ENCODE measurements around the gene NXF1. TPM values are rescaled to one million over a fixed set of nuclear protein-coding genes. Genes with fewer than 3 reads are reported as not detected.
A peak's percentile ranks its signal among the peaks of the same experiment; 100 is the strongest.

NXF1 gene
- 47.4 TPM for polyA plus RNA-seq (2013, experiment 1 of 2)
- 44.0 TPM for polyA plus RNA-seq (2013, experiment 2 of 2)

DNA sequence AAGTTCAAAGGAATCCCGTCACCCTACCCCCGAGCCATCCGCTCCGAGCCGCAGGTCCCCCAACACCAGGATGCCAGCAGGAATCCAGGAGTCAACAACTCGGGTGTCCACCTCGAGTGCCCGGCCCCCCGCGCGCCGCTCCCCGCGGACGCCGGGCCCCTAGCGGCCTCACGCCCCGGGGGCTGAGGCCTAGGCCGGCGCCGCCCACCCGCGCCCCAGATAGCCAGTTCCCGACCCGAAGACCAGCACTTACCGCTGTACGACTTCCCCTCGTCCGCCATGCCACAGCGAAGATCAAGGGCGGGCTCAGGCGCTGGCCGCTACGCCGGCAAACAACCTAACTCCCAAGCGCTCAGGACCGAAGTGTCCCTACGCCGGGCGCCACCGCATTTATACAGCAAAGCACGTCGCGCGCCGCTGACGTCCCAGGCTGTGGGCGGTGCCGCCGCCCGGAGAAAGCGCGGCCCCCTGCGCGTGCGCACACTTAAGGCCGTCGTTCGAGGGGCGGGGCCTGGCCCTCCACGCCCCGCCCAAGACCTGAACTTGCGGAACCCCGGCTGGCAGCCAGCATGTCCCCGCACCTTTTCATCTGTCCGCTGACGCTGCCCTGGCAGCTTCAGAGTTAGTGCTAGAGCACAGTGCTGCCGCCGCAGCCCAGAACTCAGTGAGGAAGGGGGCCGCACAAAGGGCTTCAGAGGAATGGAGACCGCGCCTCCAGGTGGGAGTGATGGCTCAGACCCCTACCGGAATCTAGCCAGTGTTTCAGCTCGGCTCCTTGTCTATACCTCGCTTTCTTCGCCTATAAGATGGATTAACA is at the start of gene NXF1:
Gene NXF1 (minus strand): TSS at position 365 of the 817 bp plus-strand sequence. CDS start 84 bp downstream, at position 281.
- Histone ChIP-seq H3K36me3 (ENCODE audit: control insufficient read depth, insufficient read depth, low read length) (peaks cover 48% of the 10 kb centered on the region), H3K27ac (ENCODE audit: low read depth, low read length, severe bottlenecking) (peak within 1 kb of the TSS; percentile 89), H3K4me3 (ENCODE audit: extremely low read depth, insufficient read depth, low read length, poor library complexity, severe bottlenecking) (peak within 1 kb of the TSS; percentile 95), H3K9me3 (ENCODE audit: control insufficient read depth, low read length) (no peaks in the 10 kb centered on the region), H3K4me1 (ENCODE audit: control insufficient read depth, insufficient read depth, low read length, poor library complexity, severe bottlenecking) (peaks cover 19% of the 10 kb centered on the region)
- 0% methylated on average over 56 to 66 of the region's 77 CpGs for WGBS, 2 experiments (ENCODE audit: insufficient coverage in 2 of 2)

DNA sequence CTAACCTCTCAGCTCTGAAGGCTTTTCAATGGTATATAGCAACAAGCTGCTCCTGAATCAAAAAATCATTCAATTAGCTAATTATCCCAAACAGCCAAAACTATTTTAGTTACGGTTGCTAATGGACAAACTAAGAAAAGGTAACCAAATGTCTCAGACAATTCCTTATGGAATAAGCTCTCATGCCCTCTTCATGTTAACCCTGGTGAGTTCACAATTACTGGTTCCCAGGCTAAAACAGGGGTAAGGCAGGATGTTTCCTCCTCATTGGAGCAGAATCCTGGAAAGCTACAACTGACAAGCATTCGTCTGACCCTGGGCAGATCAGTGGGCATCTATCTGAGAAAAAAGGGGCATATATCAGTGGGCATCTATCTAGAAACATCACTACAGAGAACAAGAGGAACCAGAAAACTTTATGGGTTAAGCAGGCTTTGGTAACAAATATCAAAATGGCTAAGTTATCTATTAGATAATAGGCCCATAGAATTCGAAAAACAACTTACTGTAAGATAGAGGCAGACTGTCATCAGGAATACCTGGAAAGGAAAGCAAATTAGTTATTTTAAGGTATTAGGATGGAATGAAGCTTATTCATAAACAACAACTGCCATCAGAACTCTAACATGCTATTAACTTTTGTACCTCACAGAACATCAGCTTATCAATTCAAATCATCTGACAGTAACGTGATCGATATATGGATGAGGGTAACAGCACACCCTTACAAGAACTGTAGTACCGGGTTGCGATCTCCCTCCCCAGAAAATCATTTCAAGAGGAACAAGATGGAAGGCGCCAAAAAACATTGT is 49.0 kb upstream of the NXF1 start:
- WGBS, 2 experiments (ENCODE audit: insufficient coverage in 2 of 2): 0% methylated on average over 2 to 6 of the region's 8 CpGs

DNA sequence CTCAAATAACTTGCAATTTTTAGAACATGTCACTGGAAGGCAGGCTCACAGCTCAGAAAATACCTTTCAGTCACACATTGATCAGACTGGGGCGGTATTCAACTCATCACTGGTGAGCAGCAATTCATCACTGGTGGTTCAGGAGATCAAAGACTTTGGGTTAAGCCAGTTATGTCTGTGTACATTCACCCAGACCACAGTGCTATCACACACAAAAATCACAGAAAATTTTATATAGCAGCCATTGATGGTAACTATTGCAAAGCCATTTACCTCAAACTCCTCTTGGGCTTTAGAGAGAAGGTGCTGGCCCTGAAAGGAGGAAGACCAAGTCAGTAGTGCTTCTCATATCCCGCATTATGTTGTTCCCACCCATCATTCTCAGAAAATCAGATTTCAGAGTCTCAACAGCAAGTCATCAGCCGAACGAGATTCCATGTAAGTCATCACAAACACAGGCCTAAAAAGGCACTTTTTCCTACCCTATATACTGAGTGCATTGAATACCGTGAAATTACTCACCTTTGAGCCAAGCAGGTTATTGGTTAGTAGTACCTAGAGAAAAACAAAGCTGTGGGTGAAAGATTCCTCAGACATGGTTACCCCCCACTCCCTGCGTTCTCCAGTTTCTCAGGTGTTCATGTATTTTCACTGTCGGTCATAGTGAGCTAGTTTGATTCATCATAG is 48.2 kb upstream of the NXF1 start:
- peaks cover 21% of the 10 kb centered on the region for H3K4me1 ChIP-seq (ENCODE audit: control insufficient read depth, insufficient read depth, low read length, poor library complexity, severe bottlenecking)
- WGBS, 2 experiments (ENCODE audit: insufficient coverage in 2 of 2): 51 to 100% methylated on average over 1 to 4 of the region's 7 CpGs

More for the DNA sequence above, 49.0 kb upstream of the NXF1 start:
- Histone ChIP-seq H3K36me3 (ENCODE audit: control insufficient read depth, insufficient read depth, low read length) (peaks cover 42% of the 10 kb centered on the region), H3K9me3 (ENCODE audit: control insufficient read depth, low read length) (no peaks in the 10 kb centered on the region), H3K4me1 (ENCODE audit: control insufficient read depth, insufficient read depth, low read length, poor library complexity, severe bottlenecking) (peaks cover 21% of the 10 kb centered on the region), H3K27ac (ENCODE audit: low read depth, low read length, severe bottlenecking) (peak overlapping the region; percentile 7), H3K4me3 (ENCODE audit: extremely low read depth, insufficient read depth, low read length, poor library complexity, severe bottlenecking) (peak overlapping the region; percentile 92)

DNA sequence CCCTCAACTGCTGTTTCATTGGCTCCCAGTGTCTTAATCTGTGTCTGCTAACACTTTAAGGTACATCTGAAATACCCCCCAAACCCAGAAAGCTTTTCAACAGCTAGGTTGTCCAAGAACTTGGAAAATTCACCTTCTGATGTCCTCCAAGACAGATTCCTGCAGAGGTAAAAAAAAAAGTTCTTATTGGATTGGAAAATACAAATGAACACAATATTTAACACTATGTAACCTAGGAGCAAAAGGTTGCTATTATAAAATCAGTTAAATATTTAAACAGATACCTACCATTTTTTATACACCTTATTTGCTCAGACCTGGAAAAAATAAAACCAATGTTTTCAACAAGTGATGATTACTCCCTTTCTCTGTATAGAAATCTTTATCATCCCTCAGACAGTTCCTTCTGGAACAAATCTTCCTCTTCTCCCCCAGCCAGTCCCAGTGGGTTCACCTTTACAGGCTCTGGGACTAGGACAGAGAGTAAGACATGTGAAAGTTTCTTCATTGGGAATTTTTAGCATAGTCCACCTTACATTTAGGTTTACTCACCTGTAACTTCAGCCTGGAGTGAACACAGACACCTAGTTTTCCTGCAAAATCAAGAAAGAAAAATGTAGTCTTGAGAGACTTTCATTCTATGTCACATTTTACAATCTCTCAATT is 47.4 kb upstream of the NXF1 start:
- H3K27ac ChIP-seq (ENCODE audit: low read depth, low read length, severe bottlenecking): peak overlapping the region; percentile 64
- H3K9me3 ChIP-seq (ENCODE audit: control insufficient read depth, low read length): no peaks in the 10 kb centered on the region
- H3K4me1 ChIP-seq (ENCODE audit: control insufficient read depth, insufficient read depth, low read length, poor library complexity, severe bottlenecking): peaks cover 13% of the 10 kb centered on the region
- H3K36me3 ChIP-seq (ENCODE audit: control insufficient read depth, insufficient read depth, low read length): peaks cover 42% of the 10 kb centered on the region
- H3K4me3 ChIP-seq (ENCODE audit: extremely low read depth, insufficient read depth, low read length, poor library complexity, severe bottlenecking): peak overlapping the region; percentile 92

More for the DNA sequence above, 48.2 kb upstream of the NXF1 start:
- Histone ChIP-seq H3K4me3 (ENCODE audit: extremely low read depth, insufficient read depth, low read length, poor library complexity, severe bottlenecking) (peak overlapping the region; percentile 92), H3K9me3 (ENCODE audit: control insufficient read depth, low read length) (no peaks in the 10 kb centered on the region), H3K27ac (ENCODE audit: low read depth, low read length, severe bottlenecking) (peak overlapping the region; percentile 64), H3K36me3 (ENCODE audit: control insufficient read depth, insufficient read depth, low read length) (peaks cover 42% of the 10 kb centered on the region)

DNA sequence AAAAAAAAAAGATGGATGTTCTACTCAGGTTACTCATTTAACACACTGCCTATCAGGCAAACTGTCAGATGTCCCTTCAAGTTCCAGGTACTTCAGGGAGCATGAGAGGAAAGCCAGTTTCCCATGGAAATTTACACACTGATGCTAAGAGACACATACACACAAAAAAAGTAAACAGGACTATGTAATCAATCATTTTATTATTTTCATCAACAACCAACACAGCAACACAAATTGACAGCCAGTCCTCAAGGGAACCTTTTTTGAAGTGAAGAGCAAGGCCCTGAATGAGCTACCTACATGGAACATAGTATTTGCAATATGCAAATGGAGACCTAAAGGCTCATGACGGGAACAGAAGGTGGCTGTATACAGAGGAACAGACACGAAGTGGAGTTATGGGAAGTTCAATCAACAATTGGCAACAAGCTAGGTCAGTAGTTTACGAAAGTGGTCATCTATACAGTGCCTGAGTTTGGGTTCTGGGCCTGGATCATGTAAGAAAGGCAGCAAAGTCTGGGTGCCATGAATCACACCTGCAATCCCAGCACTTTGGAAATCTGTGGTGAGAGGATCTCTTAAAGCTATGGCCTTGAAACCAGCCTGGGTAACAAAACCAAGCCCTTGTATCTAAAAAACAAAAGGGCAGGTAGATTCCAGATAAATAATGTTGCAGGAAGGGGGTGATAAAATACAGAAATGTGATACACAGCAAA is 46.7 kb upstream of the NXF1 start:
- H3K36me3 ChIP-seq (ENCODE audit: control insufficient read depth, insufficient read depth, low read length): peaks cover 42% of the 10 kb centered on the region
- 60 to 67% methylated on average over 3 of the region's 3 CpGs for WGBS, 2 experiments (ENCODE audit: insufficient coverage in 2 of 2)
- H3K9me3 ChIP-seq (ENCODE audit: control insufficient read depth, low read length): no peaks in the 10 kb centered on the region
- H3K4me1 ChIP-seq (ENCODE audit: control insufficient read depth, insufficient read depth, low read length, poor library complexity, severe bottlenecking): peaks cover 11% of the 10 kb centered on the region
- H3K4me3 ChIP-seq (ENCODE audit: extremely low read depth, insufficient read depth, low read length, poor library complexity, severe bottlenecking): no peak overlapping the region
- peak overlapping the region; percentile 64 for H3K27ac ChIP-seq (ENCODE audit: low read depth, low read length, severe bottlenecking)

DNA sequence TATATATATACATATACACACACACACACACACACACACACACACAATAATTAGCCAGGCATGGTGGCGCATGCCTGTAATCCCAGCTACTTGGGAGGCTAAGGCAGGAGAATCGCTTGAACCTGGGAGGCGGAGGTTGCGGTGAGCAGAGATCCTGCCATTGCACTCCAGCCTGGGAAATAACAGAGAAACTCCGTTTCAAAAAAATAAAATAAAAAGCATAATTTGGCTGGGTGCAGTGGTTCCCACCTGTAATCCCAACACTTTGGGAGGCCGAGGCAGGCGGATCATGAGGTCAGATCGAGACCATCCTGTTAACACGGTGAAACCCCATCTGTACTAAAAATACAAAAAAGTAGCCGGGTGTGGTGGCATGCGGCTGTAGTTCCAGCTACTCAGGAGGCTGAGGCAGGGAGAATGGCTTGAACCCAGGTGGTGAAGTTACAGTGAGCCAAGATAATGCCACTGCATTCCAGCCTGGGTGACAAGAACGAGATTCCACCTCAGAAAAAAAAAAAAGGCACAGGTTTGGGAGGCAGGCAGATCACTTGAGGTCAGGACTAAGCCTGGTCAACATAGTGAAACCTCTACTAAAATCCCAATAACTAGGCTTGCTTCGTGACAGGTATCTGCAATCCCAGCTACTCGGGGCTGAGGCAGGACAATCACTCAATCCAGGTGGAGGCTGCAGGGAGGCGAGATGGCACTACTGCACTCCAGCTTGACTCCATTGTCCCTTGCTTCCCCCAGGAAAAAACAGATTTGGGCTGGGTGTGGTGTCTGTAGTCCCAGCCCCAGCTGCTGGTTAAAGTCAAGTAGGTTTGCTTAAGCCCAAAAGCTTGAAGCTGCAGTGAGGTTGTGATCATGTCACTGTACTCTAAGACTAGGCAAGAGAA is 45.9 kb upstream of the NXF1 start:
- H3K4me3 ChIP-seq (ENCODE audit: extremely low read depth, insufficient read depth, low read length, poor library complexity, severe bottlenecking): no peak overlapping the region
- peaks cover 11% of the 10 kb centered on the region for H3K4me1 ChIP-seq (ENCODE audit: control insufficient read depth, insufficient read depth, low read length, poor library complexity, severe bottlenecking)
- WGBS, 2 experiments (ENCODE audit: insufficient coverage in 2 of 2): 35 to 46% methylated on average over 10 to 15 of the region's 15 CpGs
- no peaks in the 10 kb centered on the region for H3K9me3 ChIP-seq (ENCODE audit: control insufficient read depth, low read length)
- H3K27ac ChIP-seq (ENCODE audit: low read depth, low read length, severe bottlenecking): peak overlapping the region; percentile 64
- H3K36me3 ChIP-seq (ENCODE audit: control insufficient read depth, insufficient read depth, low read length): peaks cover 42% of the 10 kb centered on the region

DNA sequence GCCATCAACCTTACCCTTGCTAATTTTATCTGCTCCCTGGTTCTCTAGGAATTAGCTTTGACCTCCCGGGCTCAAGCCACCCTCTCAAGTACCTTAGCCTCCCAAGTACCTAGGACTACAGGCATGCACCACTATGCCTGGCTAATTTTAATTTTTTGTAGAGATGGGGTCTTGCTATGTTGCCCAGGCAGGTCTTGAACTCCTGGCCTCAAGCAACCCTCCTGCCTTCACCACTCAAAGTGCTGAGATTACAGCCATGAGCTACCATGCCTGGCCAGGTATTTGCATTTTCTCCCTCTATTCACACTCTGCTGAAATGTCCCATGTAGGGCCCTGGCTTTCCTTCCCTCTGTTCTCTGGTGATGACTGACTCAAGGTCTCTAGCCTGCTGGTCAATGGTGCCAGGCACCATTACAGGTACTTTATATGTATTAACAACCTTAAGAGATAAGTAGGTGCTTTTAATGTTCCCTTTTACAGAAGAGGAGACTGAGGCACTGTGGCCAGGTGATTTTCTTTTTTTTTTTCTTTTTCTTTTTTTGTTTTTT is 42.6 kb upstream of the NXF1 start:
- WGBS, 2 experiments (ENCODE audit: insufficient coverage in 2 of 2): 75 to 100% methylated on average over 1 of the region's 1 CpG
- peaks cover 17% of the 10 kb centered on the region for H3K36me3 ChIP-seq (ENCODE audit: control insufficient read depth, insufficient read depth, low read length)

DNA sequence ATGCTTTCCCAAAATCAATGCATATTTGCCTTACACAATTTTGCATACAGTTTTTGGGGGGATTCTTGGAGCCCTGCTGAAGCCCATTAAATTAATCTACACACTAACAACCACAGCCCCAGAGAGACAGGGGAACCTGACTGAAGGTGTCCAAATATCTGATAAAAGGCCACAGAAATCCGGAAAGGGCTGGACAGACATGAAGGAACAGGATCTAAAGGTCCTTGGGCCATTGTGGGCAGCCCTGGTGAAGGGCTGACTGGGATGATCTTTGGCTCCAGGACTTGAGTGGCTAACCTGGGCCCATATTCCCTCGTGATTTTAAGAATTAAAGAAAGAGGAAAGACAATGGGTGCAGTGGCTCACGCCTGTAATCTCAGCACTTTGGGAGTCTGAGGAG is 40.9 kb upstream of the NXF1 start:
- Histone ChIP-seq H3K4me1 (ENCODE audit: control insufficient read depth, insufficient read depth, low read length, poor library complexity, severe bottlenecking) (peaks cover 7% of the 10 kb centered on the region), H3K36me3 (ENCODE audit: control insufficient read depth, insufficient read depth, low read length) (no peaks in the 10 kb centered on the region), H3K9me3 (ENCODE audit: control insufficient read depth, low read length) (no peaks in the 10 kb centered on the region), H3K27ac (ENCODE audit: low read depth, low read length, severe bottlenecking) (no peak overlapping the region), H3K4me3 (ENCODE audit: extremely low read depth, insufficient read depth, low read length, poor library complexity, severe bottlenecking) (no peak overlapping the region)
- 87% methylated on average over 3 of the region's 3 CpGs for WGBS, 2 experiments (ENCODE audit: insufficient coverage in 2 of 2)

More for the DNA sequence above, 42.6 kb upstream of the NXF1 start:
- no peak overlapping the region for H3K27ac ChIP-seq (ENCODE audit: low read depth, low read length, severe bottlenecking)
- H3K4me3 ChIP-seq (ENCODE audit: extremely low read depth, insufficient read depth, low read length, poor library complexity, severe bottlenecking): no peak overlapping the region
- no peaks in the 10 kb centered on the region for H3K9me3 ChIP-seq (ENCODE audit: control insufficient read depth, low read length)
- peaks cover 5% of the 10 kb centered on the region for H3K4me1 ChIP-seq (ENCODE audit: control insufficient read depth, insufficient read depth, low read length, poor library complexity, severe bottlenecking)

DNA sequence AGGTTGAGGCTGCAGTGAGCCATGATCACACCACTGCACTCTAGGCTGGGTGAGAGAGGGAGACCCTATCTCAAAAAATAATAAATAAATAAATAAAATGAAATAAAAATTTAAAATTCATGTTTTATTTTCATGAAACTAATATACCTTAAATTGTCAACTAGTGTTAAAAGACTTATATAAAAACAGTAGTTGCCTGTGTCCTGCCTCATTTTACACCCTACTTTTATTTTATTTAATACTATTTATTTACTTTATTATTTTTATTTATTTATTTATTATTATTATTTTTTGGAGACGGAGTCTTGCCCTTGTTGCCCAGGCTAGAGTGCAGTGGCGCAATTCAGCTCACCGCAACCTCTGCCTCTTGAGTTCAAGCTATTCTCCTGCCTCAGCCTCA is 38.9 kb upstream of the NXF1 start:
- Histone ChIP-seq H3K4me3 (ENCODE audit: extremely low read depth, insufficient read depth, low read length, poor library complexity, severe bottlenecking) (no peak overlapping the region), H3K4me1 (ENCODE audit: control insufficient read depth, insufficient read depth, low read length, poor library complexity, severe bottlenecking) (peaks cover 7% of the 10 kb centered on the region), H3K9me3 (ENCODE audit: control insufficient read depth, low read length) (no peaks in the 10 kb centered on the region), H3K36me3 (ENCODE audit: control insufficient read depth, insufficient read depth, low read length) (no peaks in the 10 kb centered on the region), H3K27ac (ENCODE audit: low read depth, low read length, severe bottlenecking) (no peak overlapping the region)
- WGBS, 2 experiments (ENCODE audit: insufficient coverage in 2 of 2): 83 to 93% methylated on average over 2 to 3 of the region's 3 CpGs
